GM19372 (cell line): ENCODE results near the gene OCSTAMP.

ENCODE experiments used
- ATAC-seq: cut with Tn5 transposase; IDR thresholded peaks from one replicate; pipeline ENCODE4 v1.9.1; 2021; ENCODE audit warnings: mild to moderate bottlenecking, low read depth, moderate library complexity; ENCODE audit not compliant: unreplicated experiment

OCSTAMP gene

GRCh38 chr20:46550461-46550860, at the start of gene OCSTAMP:
OCSTAMP (minus strand) TSS chr20:46550654; CDS start chr20:46550560, 94 bp downstream.
- no peak for ATAC-seq

- ATAC-seq, result no peak
These were observed 49.0 kb upstream of the OCSTAMP start for GRCh38 chr20:46599227-46599987.

GRCh38 chr20:46595933-46596332, 45.5 kb upstream of the OCSTAMP start:
- ATAC-seq, result no peak

- ATAC-seq, result no peak
These were observed 44.3 kb upstream of the OCSTAMP start for GRCh38 chr20:46594725-46595124.

- no peak for ATAC-seq
These were observed 42.3 kb upstream of the OCSTAMP start for GRCh38 chr20:46592580-46593362.

GRCh38 chr20:46590443-46590842, 40.0 kb upstream of the OCSTAMP start:
- ATAC-seq, result no peak

- ATAC-seq, result no peak
These were observed 38.4 kb upstream of the OCSTAMP start for GRCh38 chr20:46588532-46589511.

- no peak for ATAC-seq
These were observed 37.5 kb upstream of the OCSTAMP start for GRCh38 chr20:46587986-46588385.

GRCh38 chr20:46586724-46587123, 36.3 kb upstream of the OCSTAMP start:
- ATAC-seq, result no peak

GRCh38 chr20:46584508-46584907, 34.1 kb upstream of the OCSTAMP start:
- ATAC-seq, result no peak

- no peak for ATAC-seq
These were observed 33.2 kb upstream of the OCSTAMP start for GRCh38 chr20:46583411-46584214.

GRCh38 chr20:46582648-46583047, 32.2 kb upstream of the OCSTAMP start:
- ATAC-seq, result no peak

- no peak for ATAC-seq
These were observed 30.9 kb upstream of the OCSTAMP start for GRCh38 chr20:46581391-46581790.

GRCh38 chr20:46580613-46581205, 30.3 kb upstream of the OCSTAMP start:
- no peak for ATAC-seq

GRCh38 chr20:46578745-46579144, 28.3 kb upstream of the OCSTAMP start:
- no peak for ATAC-seq

- ATAC-seq, result no peak
These were observed 26.4 kb upstream of the OCSTAMP start for GRCh38 chr20:46576774-46577395.

- no peak for ATAC-seq
These were observed 25.5 kb upstream of the OCSTAMP start for GRCh38 chr20:46575937-46576461.

GRCh38 chr20:46575394-46575793, 24.9 kb upstream of the OCSTAMP start:
- ATAC-seq, result no peak
